HTR-8/SVneo (cell line): ENCODE data around the gene TLE4.

Experiments
- DNase-seq: peaks from one replicate; pipeline ENCODE4 v3.0.0; 2011; ENCODE audit warnings: low spot score, mixed read lengths; ENCODE audit not compliant: insufficient read length
- FAIRE-seq: peaks from 2 replicates; lab custom pipeline; 2011; peaks lifted over from hg19 to GRCh38; lab: Jason Lieb, UNC

TLE4 gene

DNA sequence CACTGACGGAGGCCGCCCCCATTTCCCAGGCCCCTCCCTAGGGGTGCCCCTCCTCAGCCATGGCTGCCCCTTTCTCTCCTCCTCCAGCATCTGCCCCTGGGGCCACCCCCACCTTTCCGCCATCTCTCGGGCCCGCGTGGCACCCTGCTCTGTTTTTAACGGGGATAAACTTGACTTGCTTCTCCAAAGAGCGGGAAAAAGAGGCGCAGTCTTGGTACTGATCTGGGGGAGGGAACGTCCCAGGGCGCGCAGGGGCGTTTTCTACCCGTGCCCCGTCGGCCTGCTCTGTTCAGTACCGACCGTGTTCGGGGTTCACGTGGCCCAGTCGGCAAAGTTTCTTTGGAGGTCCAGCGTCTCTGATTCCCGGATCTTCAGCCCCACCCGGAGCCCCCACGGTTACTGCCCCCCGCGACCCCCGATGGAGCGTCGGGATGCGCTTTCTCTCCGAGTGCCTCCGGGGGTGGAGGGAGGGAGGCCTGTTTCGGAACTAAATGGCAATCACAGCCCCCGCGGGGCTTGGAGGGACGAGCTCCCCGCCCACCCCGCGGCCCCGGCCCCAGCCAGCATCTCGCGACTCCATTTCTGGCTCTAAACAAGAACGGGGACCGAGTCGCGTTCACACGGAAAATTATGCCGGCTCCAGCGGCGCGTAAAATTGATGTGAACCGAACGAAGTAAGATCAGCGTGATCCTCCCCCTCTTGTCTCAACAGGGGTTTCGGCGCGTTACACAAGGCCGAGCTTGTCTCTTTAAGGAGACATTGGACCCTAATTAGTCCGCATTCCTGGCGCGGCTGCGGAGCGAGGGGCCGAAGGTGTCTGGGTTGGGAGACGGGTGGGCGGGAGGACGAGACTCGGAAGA is 1.1 kb upstream of the TLE4 start:
- FAIRE-seq: peak; percentile 16
- DNase-seq: peak; percentile 58

DNA sequence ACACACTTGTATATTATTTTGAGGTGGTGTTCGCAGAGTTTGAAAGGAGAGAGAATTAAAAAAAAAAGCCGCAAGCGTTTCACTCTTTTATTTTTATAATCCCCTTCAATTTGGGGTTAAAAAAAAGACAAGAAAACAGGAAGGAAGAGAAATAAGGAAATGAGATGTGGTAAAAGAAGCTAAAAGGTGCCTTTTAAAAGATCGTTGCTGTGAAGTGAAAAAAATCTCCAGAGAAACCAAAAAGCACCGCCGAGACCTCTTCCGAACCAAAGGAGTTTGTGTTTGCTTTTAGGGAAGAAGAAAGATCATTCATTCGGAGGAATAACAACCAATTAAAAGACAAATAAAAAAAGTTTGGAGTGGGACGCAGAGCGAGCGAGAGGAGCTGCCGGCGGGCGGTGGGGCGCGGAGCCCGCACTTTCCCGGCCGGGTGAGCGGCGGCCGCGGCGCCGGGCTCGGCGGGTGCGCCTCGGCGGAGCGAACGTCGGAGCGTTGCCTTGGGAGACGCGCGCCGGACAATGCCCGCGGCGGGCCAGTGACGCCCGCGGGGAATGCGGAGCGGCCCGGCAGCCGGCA is 355 bp downstream of the TLE4 start:
- DNase-seq (no peak), FAIRE-seq (no peak)

GRCh38 chr9:79572608-79573411 is 1.0 kb downstream of the TLE4 start:
- FAIRE-seq (no peak), DNase-seq (no peak)

DNA sequence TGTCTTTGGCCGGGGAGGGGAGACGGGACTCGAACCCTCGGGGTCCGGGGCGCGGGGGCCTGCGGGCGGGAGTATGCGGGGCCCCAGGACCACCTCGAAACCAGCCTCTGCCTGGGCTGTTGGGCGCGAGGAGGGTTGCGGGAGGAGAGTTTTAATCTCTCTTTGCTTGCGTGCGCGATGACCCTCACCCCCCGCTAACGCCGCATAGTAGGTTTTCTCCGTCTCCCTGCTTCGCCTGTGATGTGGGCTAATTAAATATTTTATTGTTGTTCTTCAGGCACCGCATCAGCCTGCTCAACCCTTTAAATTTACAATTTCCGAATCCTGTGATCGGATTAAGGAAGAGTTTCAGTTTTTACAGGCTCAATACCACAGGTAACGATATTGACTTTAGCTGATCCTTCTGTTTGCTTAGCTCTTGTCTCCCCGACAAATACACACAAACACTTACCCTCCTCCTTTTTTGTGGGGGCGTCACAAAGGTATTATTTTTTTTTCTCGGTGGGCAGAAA is 1.7 kb downstream of the TLE4 start:
- FAIRE-seq: no peak

DNA sequence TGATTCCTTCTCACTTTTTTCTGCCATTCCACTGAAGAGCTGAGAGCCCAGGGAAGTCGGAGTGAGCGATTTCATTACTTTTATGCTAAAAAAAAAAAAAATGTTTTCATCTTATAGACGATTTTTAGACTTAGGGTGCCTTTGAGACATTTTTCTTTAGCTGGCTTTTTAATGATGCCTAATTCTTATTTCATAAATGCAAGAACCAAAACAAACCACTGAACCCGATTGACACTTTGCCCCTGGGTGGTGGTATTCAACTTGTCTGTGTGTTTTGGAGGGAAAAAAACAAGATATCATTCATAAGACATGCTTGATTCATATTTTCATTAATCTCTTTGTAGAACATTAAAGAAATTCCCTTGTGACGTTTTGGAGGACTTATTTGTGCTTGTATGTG is 2.4 kb downstream of the TLE4 start:
- FAIRE-seq (no peak), DNase-seq (no peak)

More for the DNA sequence above, 1.7 kb downstream of the TLE4 start:
- no peak for DNase-seq

- DNase-seq (no peak), FAIRE-seq (no peak)
Observed at GRCh38 chr9:79574781-79575180, 3.0 kb downstream of the TLE4 start.

GRCh38 chr9:79575547-79575946 is 3.8 kb downstream of the TLE4 start:
- DNase-seq (no peak), FAIRE-seq (no peak)

GRCh38 chr9:79577969-79578723 is 6.4 kb downstream of the TLE4 start:
- DNase-seq (no peak), FAIRE-seq (no peak)

DNA sequence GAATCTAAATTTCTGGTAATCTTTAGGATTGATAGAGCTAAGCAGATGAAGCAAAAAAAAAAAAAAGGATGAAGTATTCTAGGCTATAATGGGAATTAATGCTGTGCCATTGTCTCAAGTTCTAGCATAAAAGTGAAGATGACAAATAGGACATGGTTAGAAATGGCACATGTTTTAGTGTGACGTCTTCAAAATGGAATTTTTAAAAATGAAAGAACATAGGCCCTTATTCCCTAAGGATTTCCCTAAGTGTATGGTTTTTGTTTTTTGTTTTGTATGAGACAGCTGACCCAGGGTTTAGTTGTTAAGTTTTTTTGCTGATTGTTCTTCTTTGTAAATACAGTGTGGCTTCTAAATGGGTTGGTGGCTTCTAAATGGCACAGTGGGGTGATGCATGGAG is 7.1 kb downstream of the TLE4 start:
- DNase-seq (no peak), FAIRE-seq (no peak)

DNA sequence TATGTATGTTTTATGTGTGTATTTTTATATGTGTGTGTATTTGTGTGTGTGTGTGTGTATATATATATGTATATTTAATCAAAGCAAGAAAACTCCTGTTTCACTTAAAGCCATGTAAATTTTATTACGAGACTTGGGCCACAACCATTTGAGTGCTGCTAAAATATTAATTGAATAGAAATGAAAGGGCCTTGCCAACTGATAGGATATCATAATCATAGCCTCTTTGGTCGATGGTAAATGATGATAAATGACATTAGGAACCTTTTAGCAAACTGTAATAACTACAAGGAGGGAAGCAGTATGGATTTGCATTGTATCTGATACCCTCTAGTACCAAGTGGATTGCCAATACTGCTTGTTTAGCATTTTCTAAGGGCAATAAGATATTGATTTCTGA is 7.9 kb downstream of the TLE4 start:
- DNase-seq (no peak), FAIRE-seq (no peak)

DNA sequence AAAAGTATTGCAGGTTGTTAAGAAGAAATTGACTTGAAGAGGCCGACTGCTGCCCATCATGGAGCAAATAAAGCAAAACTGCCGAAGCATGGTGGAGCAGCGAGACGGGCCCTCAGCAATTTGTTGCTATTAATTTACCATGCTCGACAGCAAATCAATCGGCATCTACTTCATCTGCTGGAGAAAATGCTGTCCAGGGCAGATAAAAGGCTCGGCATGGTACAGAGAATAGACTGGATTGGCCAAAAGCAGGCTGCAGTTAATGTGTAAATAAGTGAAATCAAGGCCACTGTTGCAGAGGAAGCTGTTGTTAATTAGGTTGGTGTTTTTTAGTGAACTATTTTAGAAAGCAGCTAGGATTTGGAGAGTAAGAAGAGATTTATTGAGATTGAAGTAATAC is 8.3 kb downstream of the TLE4 start:
- FAIRE-seq: no peak

DNA sequence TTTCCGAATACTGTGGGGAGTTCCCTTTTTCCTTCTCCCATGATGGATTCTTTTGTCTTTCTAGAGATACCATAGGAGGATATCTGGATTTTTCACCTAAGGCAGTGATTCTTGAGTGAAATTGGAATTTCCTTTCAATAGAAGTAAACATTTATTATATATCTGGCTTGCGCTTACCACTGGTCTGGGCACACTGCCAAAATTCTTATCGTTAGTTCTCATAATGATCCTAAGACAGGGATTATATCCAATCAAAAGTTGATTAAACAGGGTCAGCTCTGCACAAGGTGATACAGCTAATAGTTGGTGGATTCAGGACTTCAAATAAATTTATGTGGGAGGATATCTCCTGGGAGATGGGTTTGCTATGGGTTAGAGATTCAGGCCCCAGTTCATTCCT is 9.6 kb downstream of the TLE4 start:
- DNase-seq: no peak

More for the DNA sequence above, 8.3 kb downstream of the TLE4 start:
- DNase-seq: no peak

DNA sequence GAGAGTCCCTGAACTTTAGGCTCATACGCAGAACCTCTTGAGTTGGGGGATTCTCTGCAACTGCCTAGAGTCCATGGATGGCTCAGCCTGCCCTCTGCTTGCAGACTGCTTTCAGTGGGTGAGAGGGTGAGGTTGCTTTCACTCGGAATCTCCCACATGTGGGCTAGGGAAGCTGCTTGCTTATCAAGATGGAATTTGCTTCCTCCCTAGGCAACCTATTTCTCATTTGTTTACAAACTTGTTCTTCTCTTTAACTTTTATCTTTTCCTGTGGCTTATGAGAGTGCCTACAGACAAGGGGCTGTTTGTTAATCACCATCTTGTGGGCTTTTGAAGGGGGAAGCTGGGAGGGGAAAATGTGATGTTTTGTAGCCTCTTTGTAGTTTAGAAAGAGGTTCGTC is 10.0 kb downstream of the TLE4 start:
- FAIRE-seq: no peak
- DNase-seq: no peak

More for the DNA sequence above, 9.6 kb downstream of the TLE4 start:
- FAIRE-seq: no peak

DNA sequence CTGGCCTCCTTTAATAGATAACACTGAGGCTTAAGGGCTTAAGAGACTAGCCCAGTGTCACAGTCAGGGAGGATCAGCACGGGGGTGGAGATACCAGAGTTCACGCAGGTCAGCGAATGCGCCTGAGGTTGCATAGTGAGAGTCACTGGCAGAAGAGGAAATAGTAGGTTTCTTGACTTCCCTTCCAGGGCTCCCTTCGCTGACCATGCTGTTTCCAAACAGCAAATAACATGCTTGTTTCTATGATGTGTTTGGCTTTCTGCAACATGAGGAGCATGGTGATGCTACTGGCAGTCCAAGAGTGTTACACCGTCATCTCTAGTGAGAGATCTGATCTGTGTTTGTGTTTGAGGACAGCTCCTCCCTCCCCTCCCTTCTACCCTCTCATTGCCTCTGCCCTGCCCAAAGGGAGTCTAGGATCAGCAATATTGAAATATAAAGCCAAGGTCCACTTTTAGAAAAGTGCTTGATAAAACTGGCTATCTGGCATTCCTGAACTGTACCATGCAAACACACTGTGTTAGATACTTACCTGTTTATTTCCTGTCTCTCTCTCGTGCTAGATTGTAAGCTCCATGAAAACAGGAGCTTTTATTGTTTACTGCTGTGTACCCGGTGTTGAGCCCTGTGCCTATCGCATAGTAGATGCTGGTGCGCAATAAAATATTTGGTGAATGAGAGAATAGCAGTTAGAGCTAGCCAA is 12.3 kb downstream of the TLE4 start:
- DNase-seq (no peak), FAIRE-seq (no peak)

DNA sequence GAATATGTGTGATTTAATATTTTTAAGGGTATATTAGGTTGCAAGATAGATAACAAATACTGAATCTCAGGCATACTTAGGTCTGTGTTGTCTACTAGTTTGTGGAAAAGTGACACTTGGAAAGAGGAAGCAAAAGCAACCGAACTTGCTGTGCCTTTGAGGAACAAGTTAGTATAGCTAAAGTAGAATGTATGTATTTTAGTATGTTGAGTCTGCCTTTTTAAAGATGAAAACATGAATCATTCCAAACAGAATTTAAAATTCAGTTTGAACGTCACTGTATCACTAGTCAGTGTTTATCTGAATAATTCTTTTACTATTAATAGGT is 12.9 kb downstream of the TLE4 start:
- DNase-seq (no peak), FAIRE-seq (no peak)

GRCh38 chr9:79588488-79589223 is 16.9 kb downstream of the TLE4 start:
- DNase-seq (no peak), FAIRE-seq (no peak)

GRCh38 chr9:79591458-79591857 is 19.7 kb downstream of the TLE4 start:
- no peak for DNase-seq
- FAIRE-seq: no peak

DNA sequence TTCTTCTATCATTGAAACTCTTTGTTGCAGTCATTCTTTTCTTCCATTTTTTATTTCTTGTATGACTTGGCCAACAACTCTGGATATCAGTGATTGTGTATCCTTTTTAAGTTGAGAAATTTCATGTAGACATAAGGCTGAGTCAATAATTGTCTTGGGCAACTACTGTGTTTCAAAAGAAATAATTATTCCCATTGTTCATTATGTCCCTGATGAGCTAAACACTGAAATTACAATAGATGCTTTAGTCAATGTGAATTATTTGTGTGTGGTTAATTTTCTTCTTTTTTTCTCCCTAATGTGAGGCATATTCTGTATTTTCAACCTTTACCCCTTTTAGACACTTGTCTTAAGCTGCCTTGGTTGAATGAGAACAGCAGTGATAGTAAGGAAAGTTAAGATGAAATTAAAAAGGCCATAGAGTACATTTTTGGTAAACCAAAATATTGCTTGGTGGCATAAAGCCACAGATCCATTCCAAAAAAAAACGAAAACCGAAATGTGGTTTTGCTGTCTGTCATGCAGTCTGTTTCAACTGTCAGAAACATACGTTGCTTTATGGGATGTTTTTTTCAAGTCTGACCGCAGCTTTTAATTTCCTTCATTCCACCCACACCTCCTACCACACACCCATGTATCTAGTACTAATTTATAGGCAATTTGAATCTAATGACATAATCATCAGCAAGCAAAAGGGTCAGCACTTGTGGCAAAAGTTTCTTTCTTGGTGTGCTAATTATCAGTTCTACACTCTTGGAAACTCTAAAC is 21.1 kb downstream of the TLE4 start:
- FAIRE-seq: no peak
- DNase-seq: no peak
